OCI-LY7 (cell line): ENCODE data around the gene ZNF735. TPM values are rescaled to one million over a fixed set of nuclear protein-coding genes. Genes with fewer than 3 reads are reported as not detected.

Source experiments
- BruUV-seq: library from RNA; stranded (reverse); fragments of 400-500 nt; replicated peaks from 2 replicates; lab custom pipeline; 2021; lab: Mats Ljungman, UMichigan
- CTCF ChIA-PET: fragments of 300-600 bp; sonication (Branson Sonifier 250); formaldehyde crosslinking; loops from one replicate; lab custom pipeline; 2022; ENCODE audit warnings: antibody characterized with exemption; ENCODE audit not compliant: unreplicated experiment; lab: Charles Lee
- POLR2A ChIA-PET: fragments of 300-600 bp; sonication (Branson Sonifier 250); formaldehyde crosslinking; loops from one replicate; lab custom pipeline; 2022; ENCODE audit warnings: antibody characterized with exemption; lab: Charles Lee
- DNase-seq: peaks from one replicate; pipeline ENCODE4 v3.0.0-alpha.2; 2015; ENCODE audit warnings: low spot score
- H2AFZ ChIP-seq: fragments of 200-600 bp; sonication (generic), shearing (Covaris generic); 2 replicates; pipeline ENCODE4 v1.6.1; 2014; ENCODE audit warnings: mild to moderate bottlenecking, antibody characterized with exemption, low read length, moderate library complexity
- H3K27ac ChIP-seq: fragments of 200-600 bp; sonication (generic); 2 replicates; pipeline ENCODE4 v1.5.1; 2014; ENCODE audit warnings: mixed run types, low read depth, mild to moderate bottlenecking, moderate library complexity, low read length, inconsistent platforms; ENCODE audit not compliant: poor library complexity, severe bottlenecking
- H3K36me3 ChIP-seq: fragments of 200-600 bp; sonication (generic); 2 replicates; pipeline ENCODE4 v1.6.1; 2014; ENCODE audit warnings: mild to moderate bottlenecking, antibody characterized with exemption, low read length, moderate library complexity, mixed read lengths; ENCODE audit not compliant: insufficient read depth
- H3K4me1 ChIP-seq: fragments of 200-600 bp; sonication (generic); 2 replicates; pipeline ENCODE4 v1.5.1; 2014; ENCODE audit warnings: mild to moderate bottlenecking, low read length; ENCODE audit not compliant: insufficient read depth, poor library complexity, severe bottlenecking
- H3K4me2 ChIP-seq: fragments of 200-600 bp; sonication (generic); 2 replicates; pipeline ENCODE4 v1.6.1; 2014; ENCODE audit warnings: mild to moderate bottlenecking, low read length
- H3K4me3 ChIP-seq: fragments of 200-600 bp; sonication (generic); 2 replicates; pipeline ENCODE4 v1.5.1; 2014; ENCODE audit warnings: mild to moderate bottlenecking, low read depth, low read length; ENCODE audit not compliant: poor library complexity, severe bottlenecking
- H3K79me2 ChIP-seq: fragments of 200-600 bp; sonication (generic); 2 replicates; pipeline ENCODE4 v1.6.1; 2016; ENCODE audit warnings: low read depth, mild to moderate bottlenecking, low read length, moderate library complexity, mixed read lengths; ENCODE audit not compliant: insufficient read depth
- H3K9me2 ChIP-seq: fragments of 200-600 bp; sonication (generic); 2 replicates; pipeline ENCODE4 v1.6.1; 2016; ENCODE audit warnings: mild to moderate bottlenecking, low read length, mixed read lengths; ENCODE audit not compliant: insufficient read depth
- H3K9me3 ChIP-seq: fragments of 200-600 bp; sonication (generic); 2 replicates; pipeline ENCODE4 v1.6.1; 2014; ENCODE audit warnings: mild to moderate bottlenecking, mixed run types, low read length, mixed read lengths
- H4K20me1 ChIP-seq: fragments of 200-600 bp; sonication (generic); 2 replicates; pipeline ENCODE4 v1.6.1; 2014; ENCODE audit warnings: mild to moderate bottlenecking, antibody characterized with exemption, low read length, moderate library complexity, mixed read lengths; ENCODE audit not compliant: insufficient read depth
- CTCF ChIP-seq: fragments of 200-600 bp; sonication (generic); conservative IDR thresholded peaks from 2 replicates; pipeline ENCODE4 v1.5.1; 2014; ENCODE audit warnings: mild to moderate bottlenecking, antibody characterized with exemption, low read length, moderate library complexity, mixed read lengths
- EZH2phosphoT487 ChIP-seq: fragments of 200-600 bp; sonication (generic); IDR thresholded peaks from 2 replicates; pipeline ENCODE4 v1.6.1; 2018; ENCODE audit warnings: low read depth, borderline replicate concordance, mild to moderate bottlenecking, mixed run types, antibody characterized with exemption, low read length, moderate library complexity, mixed read lengths
- intact Hi-C: fragments of 100-400 bp; cut with micrococcal nuclease; formaldehyde crosslinking; loops from one replicate; pipeline ENCODE4 v1.10.0; 2022; ENCODE audit not compliant: unreplicated experiment
- total RNA-seq, 2 experiments: library from RNA; depleted of rRNA in 1 of 2; stranded (reverse); fragments of >200 nt in 1 of 2; shearing (Covaris generic) in 1 of 2; gene quantifications; 2 replicates each; pipeline ENCODE4 v1.2.3, GENCODE V29; 2014 to 2022

ZNF735 gene
- total RNA-seq, 2 experiments from 2014 or later = not detected

GRCh38 chr7:64184376-64184775 is 22.6 kb upstream of the ZNF735 start:
- H4K20me1 ChIP-seq = no peaks in the 10 kb centered on the region
- H3K36me3 ChIP-seq = no peaks in the 10 kb centered on the region
- H3K9me2 ChIP-seq = no peaks in the 10 kb centered on the region
- no peak overlapping the region for H3K4me3 ChIP-seq
- H3K4me2 ChIP-seq = no peak overlapping the region
- no peak for DNase-seq
- TF ChIP-seq CTCF = no peak
- TF ChIP-seq EZH2phosphoT487 = no peak
- CTCF ChIA-PET = no interaction called here
- no peak overlapping the region for H2AFZ ChIP-seq
- POLR2A ChIA-PET = interaction anchor here (1.8 kb wide), 1 partner anchor 11 kb away, joined by 5 read pairs; no protein-coding TSS in a partner anchor
- no peaks in the 10 kb centered on the region for H3K79me2 ChIP-seq
- no peaks in the 10 kb centered on the region for H3K9me3 ChIP-seq
- H3K27ac ChIP-seq = no peak overlapping the region
- intact Hi-C loops = no loop called here
- no peaks in the 10 kb centered on the region for H3K4me1 ChIP-seq
- BruUV-seq = no TSS peak

- Histone ChIP-seq H3K9me2 (no peaks in the 10 kb centered on the region), H3K79me2 (no peaks in the 10 kb centered on the region), H3K27ac (no peak overlapping the region), H4K20me1 (no peaks in the 10 kb centered on the region), H3K4me1 (no peaks in the 10 kb centered on the region), H3K36me3 (no peaks in the 10 kb centered on the region), H3K4me3 (no peak overlapping the region), H2AFZ (no peak overlapping the region), H3K4me2 (no peak overlapping the region), H3K9me3 (no peaks in the 10 kb centered on the region)
- TF ChIP-seq CTCF (no peak), EZH2phosphoT487 (no peak)
- no TSS peak for BruUV-seq
- ChIA-PET CTCF (no interaction called here), POLR2A (no interaction called here)
- intact Hi-C loops = no loop called here
- DNase-seq = no peak
Measured at GRCh38 chr7:64187408-64187807, 19.6 kb upstream of the ZNF735 start.

GRCh38 chr7:64192148-64192704 is 14.8 kb upstream of the ZNF735 start:
- CTCF ChIA-PET = no interaction called here

More at GRCh38 chr7:64192148-64192704, 14.8 kb upstream of the ZNF735 start:
- no TSS peak for BruUV-seq
- Histone ChIP-seq H3K27ac (no peak overlapping the region), H3K4me3 (no peak overlapping the region), H3K4me1 (no peaks in the 10 kb centered on the region), H3K9me3 (no peaks in the 10 kb centered on the region), H3K4me2 (no peak overlapping the region), H3K79me2 (no peaks in the 10 kb centered on the region), H2AFZ (no peak overlapping the region), H4K20me1 (no peaks in the 10 kb centered on the region), H3K9me2 (no peaks in the 10 kb centered on the region), H3K36me3 (no peaks in the 10 kb centered on the region)
- POLR2A ChIA-PET = no interaction called here
- TF ChIP-seq EZH2phosphoT487 (no peak), CTCF (no peak)
- intact Hi-C loops = no loop called here
- DNase-seq = no peak
